Measurements from ENCODE around the gene PCSK2.

PCSK2 gene

DNA sequence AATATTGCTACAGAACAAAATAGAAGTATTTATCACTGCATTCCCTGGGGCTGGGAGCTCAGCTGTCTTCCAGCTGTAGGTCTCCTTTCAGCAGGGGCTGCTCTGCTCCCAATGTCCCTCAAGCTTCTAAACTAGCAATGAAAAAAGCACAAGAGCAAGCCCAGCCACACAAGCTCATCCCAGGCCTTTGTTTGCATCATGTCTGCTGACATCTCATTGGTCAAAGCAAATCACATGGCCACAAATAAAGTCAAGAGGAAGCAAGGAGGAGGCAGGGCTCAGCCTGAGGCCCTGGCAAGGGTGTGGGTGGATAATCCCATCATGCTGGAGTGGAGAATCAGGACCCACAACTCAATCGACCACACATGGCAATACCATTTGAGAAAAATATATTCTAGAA lies 306.6 kb downstream of the PCSK2 start:
- H3K27ac ChIP-seq: peak overlapping the region; percentile 15; the same call in 1 of the 2 replicates
- peak; percentile 68 for DNase-seq
- no peaks in the 10 kb centered on the region for H3K36me3 ChIP-seq
- no peaks in the 10 kb centered on the region for H3K27me3 ChIP-seq (ENCODE audit: insufficient read depth, low read depth, severe bottlenecking)
- no peak overlapping the region for H3K4me3 ChIP-seq (ENCODE audit: low read depth, low read length)
- H3K9me3 ChIP-seq (ENCODE audit: severe bottlenecking): no peaks in the 10 kb centered on the region
- TF ChIP-seq CTCF (IDR thresholded peaks at IDR 0.05; ENCODE audit: low read depth, low read length): no peak

GRCh38 chr20:17534077-17534476 lies 307.2 kb downstream of the PCSK2 start:
- TF ChIP-seq CTCF (IDR thresholded peaks at IDR 0.05; ENCODE audit: low read depth, low read length): no peak
- no peaks in the 10 kb centered on the region for H3K36me3 ChIP-seq
- H3K4me3 ChIP-seq (ENCODE audit: low read depth, low read length): no peak overlapping the region
- no peak for DNase-seq
- no peaks in the 10 kb centered on the region for H3K27me3 ChIP-seq (ENCODE audit: insufficient read depth, low read depth, severe bottlenecking)
- H3K27ac ChIP-seq: no peak overlapping the region
- H3K9me3 ChIP-seq (ENCODE audit: severe bottlenecking): no peaks in the 10 kb centered on the region
